GM18498 (cell line): Measurements from ENCODE around the gene OPA1.
A peak's percentile ranks its signal among the peaks of the same experiment; 100 is the strongest.
"Not testable (repeated sequence)": the region's sequence is repeated elsewhere in the genome, so short reads cannot be mapped to it uniquely, and the experiment has no call there.

Source experiments
- ATAC-seq: cut with Tn5 transposase; IDR thresholded peaks from one replicate; pipeline ENCODE4 v1.9.1; 2021; ENCODE audit warnings: mild to moderate bottlenecking, moderate library complexity; ENCODE audit not compliant: unreplicated experiment

Gene OPA1

DNA sequence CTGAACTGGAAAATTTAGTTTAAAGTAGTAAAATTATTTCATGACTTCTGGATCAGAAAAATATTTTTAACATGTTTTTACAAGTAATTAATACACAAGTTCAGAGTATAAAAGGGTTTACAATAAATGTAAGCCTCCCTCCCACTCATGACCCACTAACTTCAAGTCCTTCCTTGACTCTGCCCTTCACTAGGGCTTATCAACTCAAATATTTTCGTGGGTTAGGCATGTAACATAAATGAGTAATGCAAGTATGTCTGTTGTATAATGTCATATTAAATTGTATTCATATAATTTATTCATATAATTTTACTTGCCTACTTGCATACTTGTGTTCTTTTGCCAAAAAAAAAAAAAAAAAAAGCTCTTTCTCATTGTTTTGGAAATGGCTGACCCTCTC, 3.4 kb upstream of the OPA1 start:
- ATAC-seq: no peak

DNA sequence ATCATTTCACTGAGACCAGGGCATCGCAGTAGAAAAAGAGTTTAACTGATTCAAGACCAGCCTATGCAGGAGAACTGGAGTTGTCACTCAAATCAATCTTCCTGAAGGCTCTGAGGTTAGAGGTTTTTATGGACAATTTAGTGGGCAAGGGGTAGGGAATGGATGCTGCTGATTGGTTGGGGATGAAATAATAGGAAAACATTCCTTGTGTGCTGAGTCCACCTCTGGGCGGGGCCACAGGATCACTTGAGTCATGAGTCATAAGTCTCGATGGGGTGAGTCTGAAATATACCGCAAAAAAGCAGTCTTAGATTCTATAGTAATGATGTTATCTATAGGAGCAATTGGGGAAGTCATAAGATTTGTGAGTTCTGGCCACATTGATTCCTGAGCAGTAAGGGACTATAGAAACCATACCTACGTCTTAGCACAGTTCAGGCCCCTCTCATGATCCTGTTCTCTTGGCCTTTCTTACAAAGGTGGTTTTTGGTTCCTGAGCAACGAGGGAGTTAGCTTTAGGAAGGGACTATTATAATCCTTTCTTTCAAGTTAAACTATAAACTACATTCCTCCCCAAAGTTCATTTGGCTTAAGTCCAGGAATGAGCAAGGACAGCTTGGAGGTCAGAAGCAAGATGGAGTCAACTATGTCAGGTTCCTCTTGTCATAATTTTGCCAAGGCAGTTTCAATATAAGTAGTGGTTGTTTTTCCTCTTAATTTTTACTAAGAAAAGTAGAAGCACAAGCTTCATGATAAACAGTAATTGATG, 2.7 kb upstream of the OPA1 start:
- no peak for ATAC-seq

DNA sequence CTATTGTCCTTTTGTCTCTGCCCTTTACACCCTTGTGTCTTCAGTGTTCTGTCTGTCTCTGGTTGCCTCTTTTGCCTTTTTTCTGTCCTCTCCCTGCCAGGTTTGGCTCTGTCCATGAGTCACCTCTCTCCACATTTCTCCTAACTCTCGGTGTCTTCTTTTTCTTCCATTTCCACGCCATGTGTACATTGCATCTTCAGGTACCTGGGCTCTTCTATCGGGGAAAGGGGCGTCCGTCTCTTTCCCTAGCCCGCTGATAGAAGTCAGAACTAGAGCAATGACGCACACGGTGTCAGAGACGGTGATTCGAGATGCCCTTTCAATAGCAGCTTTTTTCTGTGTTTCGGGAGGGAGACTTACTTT, 641 bp downstream of the OPA1 start:
- ATAC-seq: peak; percentile 27

DNA sequence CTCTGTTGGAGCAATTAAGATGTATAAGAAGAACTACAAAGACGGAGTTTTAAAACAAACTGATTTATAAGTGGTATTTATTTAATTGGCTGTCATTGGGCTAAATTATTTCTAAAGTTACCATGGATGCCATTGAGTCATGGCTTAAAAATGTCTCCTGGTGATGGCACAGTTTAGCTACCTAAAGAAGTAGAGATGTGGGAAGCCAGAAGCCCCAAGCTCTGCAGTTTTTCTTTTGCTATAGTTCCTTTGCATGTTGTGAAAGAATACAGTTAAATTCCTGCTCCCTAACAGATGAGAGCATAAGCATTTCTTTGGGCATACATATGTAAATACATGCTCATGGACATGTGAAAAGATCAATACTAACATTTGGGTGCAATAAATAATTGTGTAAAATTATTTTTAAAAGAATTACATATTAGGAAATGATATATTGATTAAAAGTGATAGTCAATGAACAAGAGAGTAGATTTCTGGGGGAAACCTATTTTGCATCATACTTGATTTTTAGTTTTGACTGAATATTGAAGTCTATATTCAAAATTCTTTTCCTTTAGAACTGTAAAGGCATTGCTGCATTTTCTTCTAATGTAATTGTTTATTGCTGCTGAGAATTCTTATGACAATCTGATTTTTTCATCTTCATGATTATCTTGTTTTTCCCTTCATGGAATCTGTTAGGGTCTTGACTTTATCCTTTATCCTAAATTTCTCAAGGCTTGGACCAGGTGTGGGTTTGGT, 2.1 kb downstream of the OPA1 start:
- ATAC-seq: no peak

DNA sequence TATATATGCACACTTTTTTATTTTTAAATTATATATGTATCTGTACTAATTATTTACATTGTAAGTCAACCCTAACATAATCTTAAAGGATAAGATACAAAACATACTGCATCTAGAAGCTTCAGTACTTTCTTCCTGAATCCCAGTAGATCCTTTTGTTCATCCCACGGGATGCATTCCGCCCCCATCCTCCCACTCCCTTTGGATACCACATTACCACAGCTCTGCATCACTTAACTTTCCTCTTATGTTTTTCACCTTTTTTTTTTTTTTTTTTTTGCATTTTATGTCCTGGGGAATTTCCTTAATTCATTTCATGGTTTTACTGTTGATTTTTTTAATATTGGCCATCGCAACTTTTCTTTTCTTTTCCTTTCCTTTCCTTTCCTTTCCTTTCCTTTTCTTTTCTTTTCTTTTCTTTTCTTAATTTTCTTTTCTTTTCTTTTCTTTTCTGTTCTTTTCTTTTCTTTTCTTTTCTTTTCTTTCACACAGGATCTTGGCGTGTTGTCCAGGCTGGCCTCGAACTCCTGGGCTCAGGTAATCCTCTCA, 3.0 kb downstream of the OPA1 start:
- ATAC-seq: no peak

DNA sequence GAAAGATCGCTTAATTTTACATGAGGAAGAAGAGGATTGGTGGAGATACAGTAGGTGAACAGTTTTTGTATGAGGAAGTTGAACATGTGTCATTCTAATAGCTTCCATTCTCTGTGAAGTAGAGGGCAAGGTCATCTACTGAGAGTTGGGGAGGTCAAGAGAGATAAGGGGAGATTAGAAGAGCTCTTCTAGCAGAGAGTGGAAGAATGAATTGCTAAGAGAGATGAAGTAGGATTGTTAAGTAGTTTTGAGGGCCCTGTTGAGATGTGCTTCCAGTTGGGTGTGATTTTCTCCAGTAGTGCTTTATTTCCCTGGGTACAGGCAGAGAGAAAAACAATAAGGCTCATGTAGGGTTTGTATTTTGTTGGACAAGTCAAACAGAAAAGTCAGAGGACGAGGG, 5.2 kb downstream of the OPA1 start:
- no peak for ATAC-seq

DNA sequence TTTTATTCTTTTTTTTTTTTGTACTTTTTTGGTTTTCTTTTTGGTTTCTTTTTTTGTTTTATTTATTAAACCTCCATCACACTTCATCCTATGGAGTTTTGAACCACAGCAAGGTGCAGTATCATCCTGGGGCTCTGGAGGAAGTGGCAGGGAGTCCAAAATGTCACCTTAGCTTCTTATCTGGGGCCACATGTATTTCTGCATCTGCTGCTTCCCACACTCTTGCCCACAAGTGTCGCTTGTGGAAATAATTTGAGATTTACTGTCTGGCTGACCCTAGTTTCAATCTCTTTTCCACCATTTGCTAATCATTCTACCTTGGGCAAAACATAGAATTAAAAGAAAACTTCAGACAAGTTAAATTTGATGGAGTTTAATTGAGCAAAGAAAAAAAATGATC, 6.4 kb downstream of the OPA1 start:
- ATAC-seq: no peak

DNA sequence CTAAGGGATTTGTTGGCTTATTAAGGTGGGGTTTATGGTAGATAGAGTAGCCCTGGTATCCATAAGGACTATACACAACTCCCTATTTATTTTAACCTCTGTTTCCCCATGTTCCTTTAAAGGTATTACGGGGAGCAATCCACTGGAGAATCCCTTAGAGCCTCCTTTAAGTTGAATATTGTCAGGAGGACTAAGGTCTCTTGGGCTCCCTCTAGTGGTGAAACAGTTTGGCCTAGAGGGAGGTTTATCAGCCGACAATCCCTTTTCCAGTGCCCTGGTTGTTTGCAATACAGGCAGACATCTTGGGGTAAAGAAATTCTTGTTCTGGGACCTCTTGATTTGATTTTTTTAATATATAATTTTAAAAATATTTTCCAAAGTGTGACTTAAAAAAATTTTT, 12.9 kb downstream of the OPA1 start:
- ATAC-seq: no peak

DNA sequence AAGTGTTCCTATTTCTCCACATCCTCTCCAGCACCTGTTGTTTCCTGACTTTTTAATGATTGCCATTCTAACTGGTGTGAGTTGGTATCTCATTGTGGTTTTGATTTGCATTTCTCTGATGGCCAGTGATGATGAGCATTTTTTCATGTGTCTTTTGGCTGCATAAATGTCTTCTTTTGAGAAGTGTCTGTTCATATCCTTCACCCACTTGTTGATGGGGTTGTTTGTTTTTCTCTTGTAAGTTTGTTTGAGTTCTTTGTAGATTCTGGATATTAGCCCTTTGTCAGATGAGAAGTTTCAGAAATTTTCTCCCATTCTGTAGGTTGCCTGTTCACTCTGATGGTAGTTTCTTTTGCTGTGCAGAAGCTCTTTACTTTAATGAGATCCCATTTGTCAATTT, 13.9 kb downstream of the OPA1 start:
- ATAC-seq: not testable (repeated sequence)

DNA sequence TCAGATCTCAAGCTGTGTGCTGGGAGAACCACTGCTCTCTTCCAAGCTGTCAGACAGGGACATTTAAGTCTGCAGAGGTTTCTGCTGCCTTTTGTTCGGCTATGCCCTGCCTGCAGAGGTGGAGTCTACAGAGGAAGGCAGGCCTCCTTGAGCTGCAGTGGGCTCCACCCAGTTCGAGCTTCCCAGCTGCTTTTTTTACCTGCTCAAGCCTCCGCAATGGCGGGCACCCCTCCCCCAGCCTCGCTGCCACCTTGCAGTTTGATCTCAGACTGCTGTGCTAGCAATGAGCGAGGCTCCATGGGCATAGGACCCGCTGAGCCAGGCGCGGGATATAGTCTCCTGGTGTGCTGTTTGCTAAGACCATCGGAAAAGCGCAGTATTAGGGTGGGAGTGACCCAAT, 17.5 kb downstream of the OPA1 start:
- ATAC-seq: not testable (repeated sequence)

DNA sequence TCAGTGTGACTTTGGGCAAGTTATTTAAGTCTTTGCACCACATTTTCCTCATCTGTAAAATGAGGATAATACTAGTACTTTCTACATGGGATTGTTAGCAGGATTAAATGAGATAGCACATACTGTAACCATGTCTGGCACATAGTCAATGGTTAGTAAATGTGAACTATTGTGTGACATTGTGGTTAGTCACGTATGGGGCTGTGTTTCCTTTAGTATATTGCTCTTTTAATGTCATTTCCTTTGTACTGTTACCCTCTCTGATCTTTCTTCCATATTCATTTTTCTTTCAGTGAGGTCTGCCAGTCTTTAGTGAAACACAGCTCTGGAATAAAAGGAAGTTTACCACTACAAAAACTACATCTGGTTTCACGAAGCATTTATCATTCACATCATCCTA, 21.4 kb downstream of the OPA1 start:
- ATAC-seq: no peak

DNA sequence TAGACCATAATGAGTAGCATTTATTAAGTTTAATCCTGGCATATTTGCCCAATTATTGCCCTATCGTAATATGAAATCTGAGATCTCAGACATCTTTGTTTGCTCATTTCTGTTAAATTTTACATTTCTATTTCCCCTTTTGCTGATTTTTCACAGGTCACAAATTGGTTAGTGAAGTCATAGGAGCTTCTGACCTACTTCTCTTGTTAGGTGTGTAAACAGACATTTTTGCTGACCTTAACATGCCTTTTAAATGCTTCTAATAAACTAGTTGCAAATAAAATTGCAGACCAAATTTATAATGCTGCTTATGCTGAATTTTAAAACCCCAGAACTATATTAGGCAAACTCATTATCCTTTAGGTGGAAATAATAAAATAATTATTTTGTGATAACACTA, 24.6 kb downstream of the OPA1 start:
- no peak for ATAC-seq

DNA sequence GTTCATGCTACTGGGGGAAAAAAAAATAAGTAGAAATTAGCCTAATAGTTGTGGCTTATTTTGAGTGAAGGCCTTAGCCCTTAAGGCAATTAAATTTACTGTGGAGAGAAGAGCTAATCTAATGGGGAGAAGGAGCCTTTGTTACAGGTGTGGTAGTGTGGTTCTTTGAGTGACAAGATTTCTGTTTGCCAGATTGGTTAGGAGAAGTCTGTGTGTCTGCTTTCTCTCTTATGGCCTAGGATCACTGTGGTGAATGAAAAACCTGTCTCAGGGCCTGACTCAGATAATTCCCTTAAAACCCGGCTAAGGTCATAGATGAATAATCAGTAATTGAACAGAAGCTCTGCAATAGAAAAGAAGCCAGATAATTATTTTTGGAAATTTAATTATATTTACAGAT, 27.0 kb downstream of the OPA1 start:
- no peak for ATAC-seq

DNA sequence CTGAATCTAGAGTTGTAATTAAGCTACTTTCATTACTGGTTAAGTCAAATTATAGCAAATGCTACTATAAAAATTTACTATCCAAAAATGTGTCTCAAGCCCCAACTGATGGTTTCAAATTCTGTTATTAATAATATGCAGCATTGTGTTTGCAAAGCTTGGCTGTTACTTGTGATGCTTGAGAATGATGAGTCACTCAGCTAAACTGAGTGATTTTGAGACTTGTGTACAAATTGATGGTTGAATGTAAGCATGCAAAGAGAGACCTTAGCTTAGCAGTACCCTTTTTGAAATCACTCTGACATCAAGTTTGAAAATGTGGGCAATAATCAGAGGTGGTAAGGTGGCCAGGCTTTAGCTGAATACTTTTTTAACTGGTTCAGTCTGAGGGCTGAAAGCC, 27.6 kb downstream of the OPA1 start:
- ATAC-seq: peak; percentile 83

DNA sequence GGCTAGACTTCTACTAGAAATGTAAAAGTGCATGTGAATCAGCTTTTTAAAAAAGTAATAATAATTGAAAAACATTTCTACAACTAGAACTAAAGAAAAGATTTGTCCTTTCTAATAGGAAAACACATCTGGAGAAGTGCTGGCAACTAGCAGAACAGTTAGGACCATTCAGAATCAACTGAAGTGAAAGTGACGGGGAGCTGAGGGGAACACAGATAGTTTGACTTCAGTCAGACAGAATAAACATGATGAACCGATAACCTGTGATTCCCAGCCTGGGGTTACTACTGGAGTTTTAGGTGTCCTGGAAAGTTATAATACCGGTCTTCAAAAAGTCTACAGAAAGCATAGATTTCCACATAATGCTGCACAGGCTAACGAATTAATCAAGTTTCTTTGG, 28.1 kb downstream of the OPA1 start:
- ATAC-seq: peak; percentile 20

DNA sequence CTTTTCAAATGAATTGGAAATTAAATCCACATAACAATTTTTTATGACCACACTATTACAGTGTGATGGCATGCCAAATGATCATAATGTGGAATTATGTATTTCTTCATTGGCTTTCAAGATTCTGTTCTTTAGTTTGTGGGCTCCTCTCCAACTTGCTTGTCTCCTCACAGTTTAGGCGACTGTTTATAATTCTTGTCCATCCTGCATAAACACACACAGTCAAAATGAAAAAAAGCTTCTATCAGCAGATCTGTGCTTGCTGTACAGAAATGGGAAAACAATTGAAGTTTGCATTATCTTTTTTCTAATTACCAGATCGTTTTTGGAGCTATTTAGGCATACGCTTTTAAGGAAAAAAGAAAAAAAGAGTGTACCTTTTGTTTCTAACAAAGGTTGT, 37.0 kb downstream of the OPA1 start:
- no peak for ATAC-seq

DNA sequence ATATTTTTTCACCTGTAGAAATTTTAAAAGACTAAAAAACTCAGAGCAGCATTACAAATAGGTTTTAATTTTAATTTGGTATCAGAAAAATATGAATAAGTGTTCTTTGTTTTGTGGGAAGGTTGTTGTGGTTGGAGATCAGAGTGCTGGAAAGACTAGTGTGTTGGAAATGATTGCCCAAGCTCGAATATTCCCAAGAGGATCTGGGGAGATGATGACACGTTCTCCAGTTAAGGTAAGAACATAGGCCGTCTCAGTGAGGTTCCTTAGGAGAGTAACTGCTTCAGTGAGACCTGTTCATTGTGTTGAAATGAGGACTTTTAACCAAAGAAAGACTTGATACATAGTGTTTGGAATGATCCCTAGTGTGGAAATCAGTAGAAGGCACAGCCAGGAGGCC, 44.8 kb downstream of the OPA1 start:
- ATAC-seq: no peak

DNA sequence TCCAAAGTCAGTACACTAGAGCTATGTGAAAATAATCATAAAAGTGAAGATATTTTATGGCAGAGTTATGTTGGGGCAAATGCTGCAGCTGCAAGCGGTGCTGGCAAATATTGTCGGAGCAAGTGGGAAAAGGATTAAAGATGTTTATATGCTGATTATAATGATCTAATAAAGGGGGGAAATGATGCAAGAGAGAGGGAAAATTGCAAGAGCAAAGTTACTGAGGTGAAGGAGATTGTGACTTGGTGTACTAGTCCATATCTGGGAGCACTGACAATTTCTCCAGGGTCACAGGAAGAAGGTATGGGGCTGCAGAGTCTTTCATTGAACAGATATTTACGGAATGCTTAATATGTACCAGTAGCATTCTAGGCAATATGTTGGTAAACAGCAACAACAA, 45.8 kb downstream of the OPA1 start:
- no peak for ATAC-seq

DNA sequence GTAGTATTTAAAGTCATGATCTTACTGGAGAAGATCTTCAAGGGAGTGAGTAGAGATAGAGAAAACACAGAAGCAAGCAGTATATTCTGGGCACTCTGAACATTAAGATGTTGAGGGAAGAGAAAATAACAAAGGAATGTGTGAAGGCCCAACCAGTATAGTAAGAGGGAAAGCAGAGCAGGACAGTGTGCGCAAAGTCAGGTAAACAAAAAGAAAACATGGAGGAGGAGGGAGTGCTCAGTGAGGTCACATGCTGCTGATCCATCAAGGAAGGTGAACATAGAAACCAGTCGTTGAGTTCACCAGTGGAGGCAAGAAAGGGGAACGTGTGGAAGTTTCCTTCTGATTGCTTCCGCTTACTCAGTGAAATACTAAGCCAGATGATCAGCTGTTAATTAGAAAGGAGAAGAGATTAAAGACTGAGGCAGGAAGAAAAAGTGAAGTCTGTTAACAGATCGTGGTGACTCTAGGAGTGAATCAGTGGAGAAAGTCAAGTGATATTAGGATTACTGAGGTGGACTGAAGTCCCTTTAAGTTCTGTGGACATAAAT, 47.2 kb downstream of the OPA1 start:
- no peak for ATAC-seq

DNA sequence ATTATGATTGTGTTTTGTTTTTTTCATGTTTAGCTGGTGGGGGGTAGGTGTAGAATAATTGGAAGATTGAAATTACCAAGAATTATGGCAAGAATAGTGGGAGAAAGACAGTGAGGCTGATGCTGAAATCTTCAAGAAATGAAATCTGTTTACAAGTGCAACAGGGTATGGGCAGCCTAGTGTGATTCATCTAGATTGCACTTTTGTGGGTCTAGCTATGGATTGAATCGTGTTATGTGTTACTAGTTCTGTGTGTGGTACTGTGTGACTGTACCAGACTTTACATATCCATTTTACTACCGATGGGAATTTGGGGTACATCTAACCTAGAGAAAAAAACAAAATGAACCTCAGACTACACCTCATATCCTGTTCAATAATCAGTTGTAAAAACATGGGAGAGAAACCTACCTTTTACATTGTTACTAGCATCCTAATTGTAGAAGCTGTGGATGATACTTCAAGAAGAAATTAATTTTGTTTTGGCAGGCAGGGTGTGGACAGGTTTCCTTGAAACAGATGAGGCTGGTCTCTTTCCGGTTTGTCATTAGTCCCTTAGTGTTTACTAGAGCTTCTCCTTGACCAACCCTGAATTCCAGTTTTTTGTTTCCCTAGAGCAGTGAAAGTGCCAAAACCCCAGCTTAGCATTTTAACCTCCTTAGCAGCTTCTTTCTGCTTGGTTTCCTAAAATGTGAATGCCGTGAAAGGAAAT, 47.9 kb downstream of the OPA1 start:
- ATAC-seq: no peak

DNA sequence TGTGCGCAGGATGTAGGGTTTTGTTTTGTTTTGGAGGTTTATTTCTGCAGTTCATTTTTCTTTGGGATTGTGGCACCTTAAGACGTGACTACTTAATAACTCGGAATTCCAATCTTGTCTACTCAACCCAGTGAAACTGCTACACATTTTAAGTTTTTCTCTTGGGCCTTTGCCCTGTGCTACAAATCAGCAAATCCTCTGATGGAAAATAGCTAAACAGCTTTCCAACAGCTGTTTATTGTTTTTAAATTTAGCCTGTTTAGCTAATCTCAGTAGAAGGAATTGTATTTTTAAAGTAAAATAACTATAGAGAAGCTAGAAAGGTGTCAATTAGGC, 48.4 kb downstream of the OPA1 start:
- no peak for ATAC-seq

DNA sequence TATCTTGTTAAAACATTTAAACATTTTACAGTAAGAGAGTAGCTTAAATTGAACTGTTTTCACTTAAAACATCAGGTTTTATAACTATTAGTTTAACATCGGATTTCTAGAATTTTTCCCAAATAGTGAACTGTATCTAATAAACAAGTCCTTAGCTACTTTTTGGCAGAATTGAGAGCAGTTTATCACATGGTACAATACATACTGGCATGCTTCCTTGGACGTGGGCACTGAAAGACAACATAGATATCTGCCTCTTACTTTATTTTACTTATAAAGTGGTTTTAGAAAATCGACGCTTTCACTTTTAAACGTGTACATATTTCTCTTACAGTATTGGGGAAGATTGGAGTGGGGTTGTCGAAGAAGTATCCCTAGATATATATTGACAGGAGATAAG, 52.8 kb downstream of the OPA1 start:
- no peak for ATAC-seq
